BE2C (cell line): ENCODE results near the gene RHOB.

ENCODE experiments used
- DNase-seq: peaks from one replicate; pipeline ENCODE4 v3.0.0-alpha.2; 2020
- H3K27me3 ChIP-seq: fragments of 250-450 bp; sonication (Bioruptor Pico); 2 replicates; pipeline ENCODE4 v1.5.1; 2020; ENCODE audit warnings: mild to moderate bottlenecking
- H3K36me3 ChIP-seq: fragments of 250-450 bp; sonication (Bioruptor Pico); 2 replicates; pipeline ENCODE4 v1.5.1; 2020; ENCODE audit warnings: mild to moderate bottlenecking
- H3K4me1 ChIP-seq: fragments of 250-450 bp; sonication (Bioruptor Pico); 2 replicates; pipeline ENCODE4 v1.5.1; 2020
- H3K4me3 ChIP-seq: 2 replicates; pipeline ENCODE4 v1.5.1; 2011; ENCODE audit warnings: low read depth, low read length
- H3K9me3 ChIP-seq: fragments of 250-450 bp; sonication (Bioruptor Pico); 2 replicates; pipeline ENCODE4 v1.5.1; 2020
- TF ChIP-seq, protein P1 (sequence below): IDR thresholded peaks from 2 replicates; pipeline ENCODE4 v1.5.1; 2012; ENCODE audit warnings: mild to moderate bottlenecking, low read depth, low read length

Gene RHOB

GRCh38 chr2:20474757-20475566, 28.1 kb downstream of the RHOB start:
- H3K9me3 ChIP-seq, result no peaks in the 10 kb centered on the region
- H3K4me1 ChIP-seq, result peaks cover 7% of the 10 kb centered on the region
- no peak overlapping the region for H3K4me3 ChIP-seq
- H3K27me3 ChIP-seq, result no peaks in the 10 kb centered on the region
- TF ChIP-seq, protein P1, sequence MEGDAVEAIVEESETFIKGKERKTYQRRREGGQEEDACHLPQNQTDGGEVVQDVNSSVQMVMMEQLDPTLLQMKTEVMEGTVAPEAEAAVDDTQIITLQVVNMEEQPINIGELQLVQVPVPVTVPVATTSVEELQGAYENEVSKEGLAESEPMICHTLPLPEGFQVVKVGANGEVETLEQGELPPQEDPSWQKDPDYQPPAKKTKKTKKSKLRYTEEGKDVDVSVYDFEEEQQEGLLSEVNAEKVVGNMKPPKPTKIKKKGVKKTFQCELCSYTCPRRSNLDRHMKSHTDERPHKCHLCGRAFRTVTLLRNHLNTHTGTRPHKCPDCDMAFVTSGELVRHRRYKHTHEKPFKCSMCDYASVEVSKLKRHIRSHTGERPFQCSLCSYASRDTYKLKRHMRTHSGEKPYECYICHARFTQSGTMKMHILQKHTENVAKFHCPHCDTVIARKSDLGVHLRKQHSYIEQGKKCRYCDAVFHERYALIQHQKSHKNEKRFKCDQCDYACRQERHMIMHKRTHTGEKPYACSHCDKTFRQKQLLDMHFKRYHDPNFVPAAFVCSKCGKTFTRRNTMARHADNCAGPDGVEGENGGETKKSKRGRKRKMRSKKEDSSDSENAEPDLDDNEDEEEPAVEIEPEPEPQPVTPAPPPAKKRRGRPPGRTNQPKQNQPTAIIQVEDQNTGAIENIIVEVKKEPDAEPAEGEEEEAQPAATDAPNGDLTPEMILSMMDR, result no peak
- H3K36me3 ChIP-seq, result no peaks in the 10 kb centered on the region
- DNase-seq, result no peak

GRCh38 chr2:20475567-20475952, 28.7 kb downstream of the RHOB start:
- DNase-seq, result no peak
- TF ChIP-seq, protein P1, result no peak
- H3K4me1 ChIP-seq, result peaks cover 7% of the 10 kb centered on the region
- no peaks in the 10 kb centered on the region for H3K9me3 ChIP-seq
- H3K4me3 ChIP-seq, result no peak overlapping the region
- H3K36me3 ChIP-seq, result no peaks in the 10 kb centered on the region
- no peaks in the 10 kb centered on the region for H3K27me3 ChIP-seq

DNA sequence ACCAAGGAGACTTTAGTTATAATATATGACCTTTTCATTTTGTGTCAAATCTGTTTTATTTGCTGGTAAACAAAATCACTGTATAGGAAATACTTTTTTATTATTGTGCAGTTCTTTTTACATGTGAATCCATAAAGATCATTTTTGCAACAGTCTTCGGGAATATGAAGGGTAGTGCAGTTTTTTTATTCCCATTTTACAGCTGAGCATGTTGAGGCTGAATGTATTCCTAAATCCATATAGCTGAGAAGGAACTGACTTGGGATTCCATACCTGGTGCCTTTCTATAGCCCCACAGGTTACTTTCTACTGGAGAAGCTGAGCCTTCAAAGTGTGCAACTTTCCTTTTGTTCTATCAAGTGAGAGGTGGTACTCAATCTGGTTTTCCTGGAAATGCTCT, 29.6 kb downstream of the RHOB start:
- TF ChIP-seq, protein P1, result no peak
- no peaks in the 10 kb centered on the region for H3K27me3 ChIP-seq
- DNase-seq, result no peak
- H3K9me3 ChIP-seq, result no peaks in the 10 kb centered on the region
- H3K4me3 ChIP-seq, result no peak overlapping the region
- H3K4me1 ChIP-seq, result peaks cover 12% of the 10 kb centered on the region
- H3K36me3 ChIP-seq, result no peaks in the 10 kb centered on the region

- H3K36me3 ChIP-seq, result no peaks in the 10 kb centered on the region
- no peaks in the 10 kb centered on the region for H3K9me3 ChIP-seq
- DNase-seq, result no peak
- TF ChIP-seq, protein P1, result no peak
- no peak overlapping the region for H3K4me3 ChIP-seq
- no peaks in the 10 kb centered on the region for H3K27me3 ChIP-seq
- H3K4me1 ChIP-seq, result peaks cover 9% of the 10 kb centered on the region
These were observed 30.1 kb downstream of the RHOB start for GRCh38 chr2:20476950-20477349.

GRCh38 chr2:20478961-20479360, 32.1 kb downstream of the RHOB start:
- TF ChIP-seq, protein P1, result no peak
- H3K4me3 ChIP-seq, result no peak overlapping the region
- H3K36me3 ChIP-seq, result no peaks in the 10 kb centered on the region
- no peaks in the 10 kb centered on the region for H3K9me3 ChIP-seq
- DNase-seq, result no peak
- H3K27me3 ChIP-seq, result no peaks in the 10 kb centered on the region
- H3K4me1 ChIP-seq, result peaks cover 5% of the 10 kb centered on the region

DNA sequence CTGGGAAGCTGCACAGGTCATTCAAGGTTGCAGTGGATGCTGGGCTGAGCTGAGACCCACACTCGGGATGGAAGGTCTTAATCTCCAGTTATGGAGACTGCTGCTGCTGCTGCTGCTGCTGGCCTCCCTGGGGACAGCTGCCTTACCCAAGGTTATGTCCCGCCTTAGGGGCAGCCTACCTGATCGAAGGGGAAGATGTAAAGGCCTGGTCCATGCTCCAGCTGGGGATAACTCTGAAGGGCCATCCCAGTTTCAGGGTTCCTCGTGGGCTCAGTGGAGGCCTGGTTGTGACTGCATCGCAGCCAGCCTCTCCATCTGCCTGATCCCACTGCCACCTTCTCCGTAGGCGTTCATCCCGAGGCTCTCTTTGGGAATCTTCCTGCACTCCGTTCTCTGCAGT, 33.0 kb downstream of the RHOB start:
- Histone ChIP-seq H3K4me3 (no peak overlapping the region), H3K9me3 (no peaks in the 10 kb centered on the region), H3K27me3 (no peaks in the 10 kb centered on the region), H3K36me3 (no peaks in the 10 kb centered on the region), H3K4me1 (peaks cover 5% of the 10 kb centered on the region)
- TF ChIP-seq, protein P1, result no peak
- no peak for DNase-seq
